Lung (tissue), 12 donors: Measurements from ENCODE around the gene FUT8. TPM values are rescaled to one million over a fixed set of nuclear protein-coding genes. Genes with fewer than 3 reads are reported as not detected.
"Not testable (repeated sequence)": the region's sequence is repeated elsewhere in the genome, so short reads cannot be mapped to it uniquely, and the experiment has no call there.

Experiments used
- ATAC-seq: fragments of 200-7000 bp; cut with Tn5 transposase; one replicate; pipeline ENCODE4 v1.9.1; 2020; ENCODE audit warnings: moderate number of reproducible peaks; ENCODE audit not compliant: insufficient read depth, low FRiP score
- DNase-seq, 3 donors: peaks; one replicate each; pipeline ENCODE4 v3.0.0-alpha.2; 2013 to 2017
- H3K27ac ChIP-seq, 2 donors: one replicate each; pipeline ENCODE4 v1.5.1; 2013; ENCODE audit warnings: mild to moderate bottlenecking in 2 of 2, moderate library complexity in 2 of 2, control low read depth in 1 of 2, inconsistent platforms in 1 of 2, low read depth in 1 of 2, low read length in 1 of 2
- H3K27me3 ChIP-seq, 3 donors: one replicate each; pipeline ENCODE4 v1.5.1; 2013; ENCODE audit warnings: low read length in 2 of 3; ENCODE audit not compliant: control insufficient read depth in 3 of 3, insufficient read depth in 3 of 3
- H3K36me3 ChIP-seq, 4 donors: one replicate each; pipeline ENCODE4 v1.5.1; 2013; ENCODE audit warnings: low read length in 4 of 4, mild to moderate bottlenecking in 1 of 4, moderate library complexity in 1 of 4; ENCODE audit not compliant: control insufficient read depth in 4 of 4, insufficient read depth in 4 of 4
- H3K4me1 ChIP-seq, 5 donors: one replicate each; pipeline ENCODE4 v1.5.1; 2013; ENCODE audit warnings: low read length in 5 of 5, mild to moderate bottlenecking in 2 of 5, moderate library complexity in 1 of 5; ENCODE audit not compliant: control insufficient read depth in 5 of 5, insufficient read depth in 5 of 5
- H3K4me3 ChIP-seq: one replicate; pipeline ENCODE4 v1.5.1; 2013; ENCODE audit warnings: mild to moderate bottlenecking, control low read depth, moderate library complexity
- H3K9ac ChIP-seq, 2 donors: one replicate each; pipeline ENCODE4 v1.5.1; 2013; ENCODE audit warnings: low read length in 2 of 2, control low read depth in 1 of 2; ENCODE audit not compliant: insufficient read depth in 1 of 2
- H3K9me3 ChIP-seq, 4 donors: one replicate each; pipeline ENCODE4 v1.5.1; 2013; ENCODE audit warnings: low read length in 3 of 4, mild to moderate bottlenecking in 1 of 4, moderate library complexity in 1 of 4; ENCODE audit not compliant: control insufficient read depth in 4 of 4, insufficient read depth in 3 of 4
- WGBS, 2 donors: extraction: QIAGEN DNeasy Blood & Tissue Kit; methylation state at CpG; one replicate each; pipeline ENCODE4 v1.1.7; 2013; 5-methylcytosine and 5-hydroxymethylcytosine counted together
- polyA plus RNA-seq, 2 donors: library from polyadenylated mRNA; stranded (reverse); fragments of 200-250 nt; gene quantifications; one replicate each; pipeline ENCODE4 v1.2.1, GENCODE V29; 2013
- total RNA-seq, 2 donors: library from RNA; depleted of rRNA in 1 of 2; stranded (reverse); fragments of >200 nt in 1 of 2; gene quantifications; one replicate each; pipeline ENCODE4 v1.2.1, GENCODE V29; 2014 to 2021
- TF ChIP-seq, protein P1 (sequence below): IDR thresholded peaks from 2 replicates; pipeline ENCODE4 v1.5.1; 2012; ENCODE audit warnings: mild to moderate bottlenecking; ENCODE audit errors: control extremely low read depth, extremely low read depth
- donor health status: control.
- donor health status: control.
- donor health status: Bipolar disorder and iron deficiency.
- donor health status: healthy.
- donor health status: DM: yes; HTN: yes; CAD: no.

Gene FUT8
- total and polyA plus RNA-seq, 4 donors: 9.9 to 98.5 (median 25.8) TPM

DNA sequence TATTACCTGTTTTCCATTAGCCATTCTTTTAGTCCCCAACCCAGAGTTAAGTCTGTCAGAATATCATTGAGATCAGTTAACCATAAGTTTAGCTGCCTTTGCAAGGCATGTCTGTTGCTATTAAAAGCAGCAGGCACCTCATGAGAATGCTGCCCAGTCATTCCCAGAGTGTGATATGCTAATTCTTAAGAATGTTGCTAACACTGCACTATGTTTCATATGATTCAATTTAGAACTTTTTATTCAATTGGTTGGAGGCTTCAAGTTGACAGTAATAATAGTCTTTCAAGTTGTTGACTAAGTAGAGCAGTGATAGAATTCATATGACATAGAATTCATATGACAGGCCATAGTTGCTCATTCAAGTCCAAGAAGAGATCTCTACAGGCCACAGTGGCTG lies 292.3 kb downstream of the FUT8 start:
- Histone ChIP-seq H3K9ac (no peak overlapping the region), H3K4me1 (peaks cover 0 to 10% (median 4%) of the 10 kb centered on the region in 5 donors), H3K36me3 (peaks cover 0 to 2% (median 0%) of the 10 kb centered on the region in 4 donors), H3K27me3 (no peaks in the 10 kb centered on the region), H3K9me3 (peaks cover 0 to 4% (median under 1%) of the 10 kb centered on the region in 4 donors), H3K4me3 (no peak overlapping the region), H3K27ac (no peak overlapping the region)
- DNase-seq: peak in 1 of 3 donors; percentile 25
- TF ChIP-seq, protein P1, sequence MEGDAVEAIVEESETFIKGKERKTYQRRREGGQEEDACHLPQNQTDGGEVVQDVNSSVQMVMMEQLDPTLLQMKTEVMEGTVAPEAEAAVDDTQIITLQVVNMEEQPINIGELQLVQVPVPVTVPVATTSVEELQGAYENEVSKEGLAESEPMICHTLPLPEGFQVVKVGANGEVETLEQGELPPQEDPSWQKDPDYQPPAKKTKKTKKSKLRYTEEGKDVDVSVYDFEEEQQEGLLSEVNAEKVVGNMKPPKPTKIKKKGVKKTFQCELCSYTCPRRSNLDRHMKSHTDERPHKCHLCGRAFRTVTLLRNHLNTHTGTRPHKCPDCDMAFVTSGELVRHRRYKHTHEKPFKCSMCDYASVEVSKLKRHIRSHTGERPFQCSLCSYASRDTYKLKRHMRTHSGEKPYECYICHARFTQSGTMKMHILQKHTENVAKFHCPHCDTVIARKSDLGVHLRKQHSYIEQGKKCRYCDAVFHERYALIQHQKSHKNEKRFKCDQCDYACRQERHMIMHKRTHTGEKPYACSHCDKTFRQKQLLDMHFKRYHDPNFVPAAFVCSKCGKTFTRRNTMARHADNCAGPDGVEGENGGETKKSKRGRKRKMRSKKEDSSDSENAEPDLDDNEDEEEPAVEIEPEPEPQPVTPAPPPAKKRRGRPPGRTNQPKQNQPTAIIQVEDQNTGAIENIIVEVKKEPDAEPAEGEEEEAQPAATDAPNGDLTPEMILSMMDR: no peak
- no peak for ATAC-seq

- H3K4me3 ChIP-seq: no peak overlapping the region
- WGBS, 2 donors: 72 to 80% methylated on average over 6 of the region's 6 CpGs
- TF ChIP-seq, protein P1: no peak
- no peaks in the 10 kb centered on the region for H3K27me3 ChIP-seq
- ATAC-seq: no peak
- H3K4me1 ChIP-seq: peaks cover 0 to 4% (median 2%) of the 10 kb centered on the region in 5 donors
- peaks cover 0 to 2% (median 0%) of the 10 kb centered on the region in 4 donors for H3K36me3 ChIP-seq
- peaks cover 0 to 4% (median under 1%) of the 10 kb centered on the region in 4 donors for H3K9me3 ChIP-seq
- H3K9ac ChIP-seq: no peak overlapping the region
- peak in 1 of 3 donors; percentile 10 for DNase-seq
- no peak overlapping the region for H3K27ac ChIP-seq
Measured at GRCh38 chr14:65709576-65709975, 297.0 kb downstream of the FUT8 start.

GRCh38 chr14:65716813-65717212 lies 304.3 kb downstream of the FUT8 start:
- H3K27me3 ChIP-seq, DNase-seq, H3K4me3 ChIP-seq, H3K4me1 ChIP-seq, H3K27ac ChIP-seq, ATAC-seq, H3K9ac ChIP-seq, H3K36me3 ChIP-seq: not testable (repeated sequence)
- peaks cover 0 to 14% (median 1%) of the 10 kb centered on the region in 4 donors for H3K9me3 ChIP-seq
- WGBS, 2 donors: 97 to 98% methylated on average over 28 to 35 of the region's 35 CpGs

DNA sequence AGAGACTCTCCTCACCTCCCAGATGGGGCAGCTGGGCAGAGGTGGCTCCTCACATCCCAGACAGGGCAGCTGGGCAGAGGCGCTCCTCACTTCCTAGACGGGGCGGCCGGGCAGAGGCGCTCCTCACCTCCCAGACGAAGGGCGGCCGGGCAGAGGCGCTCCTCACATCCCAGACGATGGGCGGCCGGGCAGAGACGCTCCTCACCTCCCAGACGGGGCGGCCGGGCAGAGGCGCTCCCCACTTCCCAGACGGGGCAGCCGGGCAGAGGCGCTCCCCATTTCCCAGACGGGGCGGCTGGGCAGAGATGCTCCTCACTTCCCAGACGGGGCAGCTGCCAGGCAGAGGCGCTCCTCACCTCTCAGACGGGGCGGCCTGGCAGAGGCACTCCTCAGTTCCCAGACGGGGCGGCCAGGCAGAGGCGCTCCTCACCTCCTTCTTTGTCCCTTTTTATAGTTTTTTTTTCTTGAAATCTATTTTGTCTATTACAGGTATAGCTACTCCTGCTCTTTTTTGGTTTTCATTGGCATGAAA lies 304.9 kb downstream of the FUT8 start:
- WGBS, 2 donors: 97 to 98% methylated on average over 29 of the region's 29 CpGs
- not testable (repeated sequence) for H3K27me3 ChIP-seq, H3K36me3 ChIP-seq, H3K27ac ChIP-seq, H3K9ac ChIP-seq, H3K4me1 ChIP-seq, H3K4me3 ChIP-seq, DNase-seq, ATAC-seq
- H3K9me3 ChIP-seq: peaks cover 0 to 14% (median 1%) of the 10 kb centered on the region in 4 donors
